ENCODE results near the gene CMSS1.

DNA sequence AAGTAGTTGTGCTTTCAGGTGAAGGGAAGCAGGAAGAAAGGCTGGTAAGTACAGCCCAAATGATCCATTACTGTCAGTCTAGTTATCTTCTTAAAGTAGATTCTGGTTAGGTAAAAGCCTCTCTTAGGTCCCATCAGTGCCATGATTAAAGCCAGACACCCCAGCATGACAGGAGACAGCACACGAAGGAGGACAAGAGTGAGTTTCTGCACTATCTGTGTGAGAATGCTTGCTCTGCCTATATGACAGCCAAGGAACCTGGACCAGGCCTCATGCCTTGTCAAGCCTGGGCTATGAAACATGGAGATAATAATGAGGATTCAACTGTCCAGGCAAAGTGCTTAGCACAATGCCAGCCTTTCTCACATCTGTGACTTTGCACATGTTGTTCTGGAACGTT lies 310.1 kb downstream of the CMSS1 start:
- TF ChIP-seq, protein P1, sequence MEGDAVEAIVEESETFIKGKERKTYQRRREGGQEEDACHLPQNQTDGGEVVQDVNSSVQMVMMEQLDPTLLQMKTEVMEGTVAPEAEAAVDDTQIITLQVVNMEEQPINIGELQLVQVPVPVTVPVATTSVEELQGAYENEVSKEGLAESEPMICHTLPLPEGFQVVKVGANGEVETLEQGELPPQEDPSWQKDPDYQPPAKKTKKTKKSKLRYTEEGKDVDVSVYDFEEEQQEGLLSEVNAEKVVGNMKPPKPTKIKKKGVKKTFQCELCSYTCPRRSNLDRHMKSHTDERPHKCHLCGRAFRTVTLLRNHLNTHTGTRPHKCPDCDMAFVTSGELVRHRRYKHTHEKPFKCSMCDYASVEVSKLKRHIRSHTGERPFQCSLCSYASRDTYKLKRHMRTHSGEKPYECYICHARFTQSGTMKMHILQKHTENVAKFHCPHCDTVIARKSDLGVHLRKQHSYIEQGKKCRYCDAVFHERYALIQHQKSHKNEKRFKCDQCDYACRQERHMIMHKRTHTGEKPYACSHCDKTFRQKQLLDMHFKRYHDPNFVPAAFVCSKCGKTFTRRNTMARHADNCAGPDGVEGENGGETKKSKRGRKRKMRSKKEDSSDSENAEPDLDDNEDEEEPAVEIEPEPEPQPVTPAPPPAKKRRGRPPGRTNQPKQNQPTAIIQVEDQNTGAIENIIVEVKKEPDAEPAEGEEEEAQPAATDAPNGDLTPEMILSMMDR (IDR thresholded peaks at IDR 0.05), result no peak
- TF ChIP-seq POLR2A (IDR thresholded peaks at IDR 0.05), result no peak
